Hepatocyte (in vitro differentiated cells): ENCODE results near the gene CSTPP1. TPM values are rescaled to one million over a fixed set of nuclear protein-coding genes. Genes with fewer than 3 reads are reported as not detected.
"Not testable (repeated sequence)": the region's sequence is repeated elsewhere in the genome, so short reads cannot be mapped to it uniquely, and the experiment has no call there.

Experiments used
- DNase-seq: peaks from one replicate; pipeline ENCODE4 v3.0.0-alpha.2; 2016; ENCODE audit warnings: low spot score
- H2AFZ ChIP-seq: fragments of 200-600 bp; sonication (generic); 2 replicates; pipeline ENCODE4 v1.6.0; 2016; ENCODE audit warnings: antibody characterized with exemption, mild to moderate bottlenecking
- H3K27ac ChIP-seq: fragments of 200-600 bp; sonication (generic); 2 replicates; pipeline ENCODE4 v1.5.1; 2016; ENCODE audit warnings: mild to moderate bottlenecking
- H3K27me3 ChIP-seq: fragments of 200-600 bp; sonication (generic); 2 replicates; pipeline ENCODE4 v1.6.1; 2016
- H3K36me3 ChIP-seq: fragments of 200-600 bp; sonication (generic); replicated peaks from 2 replicates; pipeline ENCODE4 v1.5.1; 2016; ENCODE audit warnings: low read depth; ENCODE audit not compliant: insufficient read depth
- H3K4me1 ChIP-seq: fragments of 200-600 bp; sonication (generic); 2 replicates; pipeline ENCODE4 v1.5.1; 2016; ENCODE audit warnings: mild to moderate bottlenecking, moderate library complexity; ENCODE audit not compliant: insufficient read depth
- H3K4me2 ChIP-seq: fragments of 200-600 bp; sonication (generic); 2 replicates; pipeline ENCODE4 v1.6.0; 2016
- H3K4me3 ChIP-seq: fragments of 200-600 bp; sonication (generic); 2 replicates; pipeline ENCODE4 v1.5.1; 2016; ENCODE audit warnings: mild to moderate bottlenecking
- H3K79me2 ChIP-seq: fragments of 200-600 bp; sonication (generic); 2 replicates; pipeline ENCODE4 v1.6.0; 2017; ENCODE audit warnings: mild to moderate bottlenecking
- H3K9me2 ChIP-seq: fragments of 200-600 bp; sonication (generic); replicated peaks from 2 replicates; pipeline ENCODE4 v1.6.0; 2017; ENCODE audit warnings: mild to moderate bottlenecking; ENCODE audit not compliant: insufficient read depth
- H3K9me3 ChIP-seq: fragments of 200-600 bp; sonication (generic); 2 replicates; pipeline ENCODE4 v1.5.1; 2016; ENCODE audit warnings: low read depth, mild to moderate bottlenecking
- H4K20me1 ChIP-seq: fragments of 200-600 bp; sonication (generic); 2 replicates; pipeline ENCODE4 v1.6.0; 2016; ENCODE audit warnings: mild to moderate bottlenecking; ENCODE audit not compliant: insufficient read depth, poor library complexity, severe bottlenecking
- EZH2 ChIP-seq: fragments of 200-600 bp; sonication (generic); IDR thresholded peaks from 2 replicates; pipeline ENCODE4 v1.6.1; 2016; ENCODE audit warnings: antibody characterized with exemption, mild to moderate bottlenecking, borderline replicate concordance
- EZH2phosphoT487 ChIP-seq: fragments of 200-600 bp; sonication (generic); IDR thresholded peaks from one replicate; pipeline ENCODE4 v1.6.1; 2018; ENCODE audit warnings: antibody characterized with exemption, mild to moderate bottlenecking, low read depth, moderate library complexity; ENCODE audit not compliant: unreplicated experiment, severe bottlenecking
- WGBS: methylation state at CpG from one replicate; pipeline ENCODE4 v1.1.6; 2016; ENCODE audit warnings: low lambda C conversion rate; ENCODE audit errors: missing lambda C conversion rate; 5-methylcytosine and 5-hydroxymethylcytosine counted together
- polyA plus RNA-seq: library from polyadenylated mRNA; unstranded; fragments of >200 nt; fragmentation: Nextera tagmentation; extraction: Ambion mirVana; gene quantifications from 2 replicates; pipeline ENCODE4 v1.2.1, GENCODE V29; 2016
- total RNA-seq: library from RNA; depleted of rRNA; stranded (reverse); fragments of >200 nt; gene quantifications from 2 replicates; pipeline ENCODE4 v1.2.3, GENCODE V29; 2014
- TF ChIP-seq, protein P1 (sequence below): fragments of 200-600 bp; sonication (generic); IDR thresholded peaks from 2 replicates; pipeline ENCODE4 v1.5.1; 2016; ENCODE audit warnings: antibody characterized with exemption, mild to moderate bottlenecking; ENCODE audit not compliant: poor library complexity

Gene CSTPP1
- total and polyA plus RNA-seq, 2 experiments from 2014 or later: 23.0 to 44.3 TPM

DNA sequence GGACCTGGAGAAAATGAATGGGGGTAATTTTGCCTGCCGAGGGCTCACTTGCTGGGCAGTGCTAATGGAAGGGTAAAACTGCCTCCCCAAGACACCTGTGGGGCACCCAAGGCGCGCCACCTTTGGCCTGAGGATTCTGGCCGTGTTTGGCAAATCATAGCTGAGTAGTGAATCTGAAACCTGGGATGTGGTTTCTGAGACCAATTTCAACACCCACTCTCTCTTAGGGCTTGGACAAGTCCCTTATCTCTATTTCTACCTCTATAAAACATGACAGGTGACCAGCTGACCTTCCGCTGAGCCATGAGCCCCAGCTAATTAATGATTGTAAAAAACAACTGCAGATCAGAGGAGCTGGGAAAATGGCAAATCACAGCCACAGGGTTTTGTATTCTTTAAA lies 251.2 kb downstream of the CSTPP1 start:
- no peaks in the 10 kb centered on the region for H3K9me2 ChIP-seq
- H3K4me2 ChIP-seq: peak overlapping the region; percentile 96
- peak; percentile 51 for DNase-seq
- H3K79me2 ChIP-seq: peaks cover 29% of the 10 kb centered on the region
- 14% methylated on average over 5 of the region's 5 CpGs for WGBS
- H3K27ac ChIP-seq: peak overlapping the region; percentile 99
- TF ChIP-seq EZH2: no peak
- TF ChIP-seq EZH2phosphoT487: no peak
- TF ChIP-seq, protein P1, sequence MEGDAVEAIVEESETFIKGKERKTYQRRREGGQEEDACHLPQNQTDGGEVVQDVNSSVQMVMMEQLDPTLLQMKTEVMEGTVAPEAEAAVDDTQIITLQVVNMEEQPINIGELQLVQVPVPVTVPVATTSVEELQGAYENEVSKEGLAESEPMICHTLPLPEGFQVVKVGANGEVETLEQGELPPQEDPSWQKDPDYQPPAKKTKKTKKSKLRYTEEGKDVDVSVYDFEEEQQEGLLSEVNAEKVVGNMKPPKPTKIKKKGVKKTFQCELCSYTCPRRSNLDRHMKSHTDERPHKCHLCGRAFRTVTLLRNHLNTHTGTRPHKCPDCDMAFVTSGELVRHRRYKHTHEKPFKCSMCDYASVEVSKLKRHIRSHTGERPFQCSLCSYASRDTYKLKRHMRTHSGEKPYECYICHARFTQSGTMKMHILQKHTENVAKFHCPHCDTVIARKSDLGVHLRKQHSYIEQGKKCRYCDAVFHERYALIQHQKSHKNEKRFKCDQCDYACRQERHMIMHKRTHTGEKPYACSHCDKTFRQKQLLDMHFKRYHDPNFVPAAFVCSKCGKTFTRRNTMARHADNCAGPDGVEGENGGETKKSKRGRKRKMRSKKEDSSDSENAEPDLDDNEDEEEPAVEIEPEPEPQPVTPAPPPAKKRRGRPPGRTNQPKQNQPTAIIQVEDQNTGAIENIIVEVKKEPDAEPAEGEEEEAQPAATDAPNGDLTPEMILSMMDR: no peak
- H3K9me3 ChIP-seq: no peaks in the 10 kb centered on the region
- peak overlapping the region; percentile 52 for H2AFZ ChIP-seq
- H3K4me3 ChIP-seq: peak overlapping the region; percentile 28
- peaks cover 43% of the 10 kb centered on the region for H3K4me1 ChIP-seq
- H3K27me3 ChIP-seq: no peaks in the 10 kb centered on the region
- no peaks in the 10 kb centered on the region for H3K36me3 ChIP-seq
- no peaks in the 10 kb centered on the region for H4K20me1 ChIP-seq

DNA sequence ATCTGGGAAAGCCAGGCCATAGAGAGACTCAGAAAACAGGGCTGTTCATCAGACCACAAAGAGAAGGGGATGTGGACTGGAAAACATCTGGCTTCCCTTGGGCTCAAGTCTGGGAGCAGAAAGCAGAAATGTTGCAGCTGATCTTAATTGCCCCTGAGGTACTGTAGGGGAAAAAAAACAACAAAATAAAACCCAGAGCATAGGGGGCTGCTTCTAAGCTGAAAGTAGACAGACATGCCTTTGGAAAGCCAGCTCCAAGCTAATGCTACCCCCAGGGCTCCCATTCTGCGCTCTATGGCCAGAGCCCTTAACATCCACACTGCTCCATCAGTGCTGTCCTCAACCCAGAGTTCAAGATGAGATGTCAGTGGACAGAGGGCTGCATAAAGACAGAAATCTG lies 251.7 kb downstream of the CSTPP1 start:
- H3K4me3 ChIP-seq: no peak overlapping the region
- H3K9me3 ChIP-seq: no peaks in the 10 kb centered on the region
- WGBS: 76% methylated on average over 1 of the region's 1 CpG
- no peak for DNase-seq
- TF ChIP-seq EZH2: no peak
- no peak for TF ChIP-seq EZH2phosphoT487
- TF ChIP-seq, protein P1: no peak
- no peaks in the 10 kb centered on the region for H3K36me3 ChIP-seq
- H3K27me3 ChIP-seq: no peaks in the 10 kb centered on the region
- peaks cover 23% of the 10 kb centered on the region for H3K79me2 ChIP-seq
- H3K4me1 ChIP-seq: peaks cover 46% of the 10 kb centered on the region
- peak overlapping the region; percentile 99 for H3K27ac ChIP-seq
- H4K20me1 ChIP-seq: no peaks in the 10 kb centered on the region
- H3K4me2 ChIP-seq: peak overlapping the region; percentile 96
- no peaks in the 10 kb centered on the region for H3K9me2 ChIP-seq
- no peak overlapping the region for H2AFZ ChIP-seq

DNA sequence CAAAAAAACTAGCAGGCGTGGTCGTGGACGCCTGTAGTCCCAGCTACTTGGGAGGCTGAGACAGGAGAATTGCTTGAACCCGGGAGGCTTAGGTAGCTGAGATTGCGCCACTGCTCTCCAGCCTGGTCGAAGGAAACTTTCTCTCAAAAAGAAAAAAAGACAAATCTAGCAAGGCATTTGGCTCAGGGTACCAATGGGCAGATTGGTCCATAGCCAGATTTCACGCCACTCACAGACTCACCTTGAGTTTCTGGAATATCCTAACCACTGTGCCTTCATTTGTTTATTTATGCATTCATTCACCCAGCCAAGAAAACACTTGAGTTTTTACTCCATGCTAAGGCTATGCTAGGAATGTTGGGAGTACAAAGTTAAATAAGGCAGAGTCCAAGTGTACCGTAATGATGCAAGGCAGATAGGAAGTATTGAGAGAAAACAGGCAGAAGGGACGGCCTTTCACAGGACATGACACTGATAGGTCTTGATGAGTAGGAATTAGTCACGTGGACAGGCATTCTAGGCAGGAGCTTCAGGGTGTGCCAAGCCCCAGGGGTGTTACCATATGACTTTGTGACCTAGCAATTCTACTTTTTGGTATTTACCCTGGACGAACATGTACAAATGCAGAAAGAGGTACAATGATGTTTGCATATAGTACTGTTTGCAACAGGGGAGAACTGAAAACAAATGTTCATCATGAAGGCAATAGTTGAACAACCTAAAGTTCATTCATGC lies 252.7 kb downstream of the CSTPP1 start:
- Histone ChIP-seq H3K9me2 (no peaks in the 10 kb centered on the region), H3K4me2 (peak overlapping the region; percentile 44), H2AFZ (no peak overlapping the region), H3K9me3 (no peaks in the 10 kb centered on the region), H3K27me3 (no peaks in the 10 kb centered on the region), H3K27ac (peak overlapping the region; percentile 99), H3K4me3 (no peak overlapping the region), H3K79me2 (peaks cover 13% of the 10 kb centered on the region), H4K20me1 (no peaks in the 10 kb centered on the region), H3K4me1 (peaks cover 44% of the 10 kb centered on the region), H3K36me3 (no peaks in the 10 kb centered on the region)
- WGBS: 56% methylated on average over 11 of the region's 11 CpGs
- TF ChIP-seq, protein P1: no peak
- TF ChIP-seq EZH2 (no peak), EZH2phosphoT487 (no peak)
- DNase-seq: peak; percentile 87

DNA sequence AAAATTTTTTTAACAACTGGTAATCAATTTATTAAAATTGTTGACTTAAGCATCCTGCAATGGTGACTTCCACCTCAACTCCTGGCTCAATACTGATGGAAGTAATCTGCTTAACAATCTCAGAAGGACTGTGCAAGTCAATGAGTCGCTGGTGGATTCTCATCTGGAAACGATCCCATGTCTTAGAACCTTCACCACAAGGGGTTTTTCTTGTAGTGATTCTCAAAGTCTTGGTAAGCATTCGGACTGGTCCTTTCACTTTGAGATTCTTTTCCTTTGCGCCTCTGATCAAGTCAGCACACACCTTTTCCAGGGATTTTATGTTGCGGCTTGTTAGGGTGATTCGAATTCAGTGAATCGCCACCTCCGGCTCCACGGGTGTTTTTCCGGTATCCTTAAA lies 254.6 kb downstream of the CSTPP1 start:
- WGBS: 91% methylated on average over 10 of the region's 10 CpGs
- not testable (repeated sequence) for H3K9me2 ChIP-seq

More for the DNA sequence above, 254.6 kb downstream of the CSTPP1 start:
- not testable (repeated sequence) for H3K27me3 ChIP-seq, H3K27ac ChIP-seq, H3K4me3 ChIP-seq, H2AFZ ChIP-seq, H3K36me3 ChIP-seq, H4K20me1 ChIP-seq, DNase-seq, H3K9me3 ChIP-seq, H3K79me2 ChIP-seq, H3K4me2 ChIP-seq
- H3K4me1 ChIP-seq: peaks cover 32% of the 10 kb centered on the region
